CD8-positive, alpha-beta memory T cell (primary cell): ENCODE data around the gene GPRC5B. TPM values are rescaled to one million over a fixed set of nuclear protein-coding genes. Genes with fewer than 3 reads are reported as not detected.
A peak's percentile ranks its signal among the peaks of the same experiment; 100 is the strongest.

ENCODE experiments used
- CTCF ChIA-PET: fragments of 350-600 bp; sonication (Branson Sonifier 250); formaldehyde crosslinking; loops from one replicate; lab custom pipeline; 2021; ENCODE audit warnings: antibody characterized with exemption; lab: Charles Lee
- POLR2A ChIA-PET: fragments of 350-600 bp; sonication (Branson Sonifier 250); formaldehyde crosslinking; loops from one replicate; lab custom pipeline; 2021; ENCODE audit warnings: antibody characterized with exemption; lab: Charles Lee
- DNase-seq, 5 donors: peaks; one replicate each; pipeline versions ENCODE4 v3.0.0 to v3.0.0-alpha.2; 2020 to 2022; ENCODE audit warnings: mixed read lengths in 1 of 5
- H3K27ac ChIP-seq: one replicate; pipeline ENCODE4 v1.7.0; 2013; ENCODE audit warnings: low read depth, mild to moderate bottlenecking, low read length, moderate library complexity
- H3K27me3 ChIP-seq: 2 replicates; pipeline ENCODE4 v1.7.0; 2013; ENCODE audit warnings: low read length, mild to moderate bottlenecking; ENCODE audit not compliant: insufficient read depth, poor library complexity, severe bottlenecking
- H3K36me3 ChIP-seq: 2 replicates; pipeline ENCODE4 v1.7.0; 2013; ENCODE audit warnings: mild to moderate bottlenecking, low read length, moderate library complexity; ENCODE audit not compliant: insufficient read depth
- H3K4me1 ChIP-seq: 2 replicates; pipeline ENCODE4 v1.7.0; 2013; ENCODE audit warnings: mild to moderate bottlenecking, low read length, moderate library complexity; ENCODE audit not compliant: insufficient read depth
- H3K4me3 ChIP-seq: 2 replicates; pipeline ENCODE4 v1.7.0; 2013; ENCODE audit warnings: mild to moderate bottlenecking, low read length
- H3K9me3 ChIP-seq: 2 replicates; pipeline ENCODE4 v1.7.0; 2013; ENCODE audit warnings: mild to moderate bottlenecking, low read length
- H3K27ac Mint-ChIP-seq, 8 donors: one replicate each; pipeline ENCODE4 v1.8.0; 2020 to 2021; ENCODE audit warnings: mixed read lengths in 8 of 8, mild to moderate bottlenecking in 6 of 8, inconsistent platforms in 3 of 8, moderate library complexity in 3 of 8
- H3K27me3 Mint-ChIP-seq, 2 donors: one replicate each; pipeline ENCODE4 v1.8.0; 2020 to 2021; ENCODE audit warnings: mixed read lengths in 2 of 2, mild to moderate bottlenecking in 1 of 2, moderate library complexity in 1 of 2
- H3K36me3 Mint-ChIP-seq, 3 donors: one replicate each; pipeline ENCODE4 v1.8.0; 2020 to 2021; ENCODE audit warnings: mixed read lengths in 3 of 3, inconsistent platforms in 1 of 3, mild to moderate bottlenecking in 1 of 3
- H3K4me1 Mint-ChIP-seq, 3 donors: one replicate each; pipeline ENCODE4 v1.8.0; 2020 to 2021; ENCODE audit warnings: mixed read lengths in 3 of 3, inconsistent platforms in 1 of 3, mild to moderate bottlenecking in 1 of 3
- H3K4me3 Mint-ChIP-seq, 7 donors: one replicate each; pipeline ENCODE4 v1.8.0; 2020 to 2021; ENCODE audit warnings: mixed read lengths in 7 of 7, mild to moderate bottlenecking in 6 of 7, moderate library complexity in 4 of 7, inconsistent platforms in 2 of 7
- H3K9me3 Mint-ChIP-seq, 5 donors: one replicate each; pipeline ENCODE4 v1.8.0; 2020 to 2022; ENCODE audit warnings: mixed read lengths in 5 of 5, mild to moderate bottlenecking in 3 of 5, moderate library complexity in 2 of 5, inconsistent platforms in 1 of 5
- polyA plus RNA-seq: library from polyadenylated mRNA; unstranded; fragments of 300-500 nt; fragmentation: Illumina TruSeq; gene quantifications from one replicate; pipeline ENCODE4 v1.2.3, GENCODE V29; 2021
- total RNA-seq, 2 experiments: library from RNA; stranded (reverse); gene quantifications; one replicate each; pipeline ENCODE4 v1.2.3, GENCODE V29; 2021

Gene GPRC5B
- total and polyA plus RNA-seq, 3 experiments from 2014 or later: 0.11 to 0.29 TPM; not detected in 1

GRCh38 chr16:19809693-19810092, 75.0 kb downstream of the GPRC5B start:
- DNase-seq: no peak
- Mint-ChIP-seq H3K27ac (no peak overlapping the region), H3K4me3 (no peak overlapping the region), H3K4me1 (peaks cover 6 to 8% (median 7%) of the 10 kb centered on the region in 3 donors), H3K27me3 (peaks cover 3 to 5% of the 10 kb centered on the region in 2 donors), H3K36me3 (peaks cover 0 to 3% (median 0%) of the 10 kb centered on the region in 3 donors), H3K9me3 (peaks cover 3 to 11% (median 10%) of the 10 kb centered on the region in 5 donors)
- Histone ChIP-seq H3K27ac (no peak overlapping the region), H3K4me3 (no peak overlapping the region), H3K9me3 (peaks cover 7% of the 10 kb centered on the region), H3K4me1 (peaks cover 8% of the 10 kb centered on the region), H3K27me3 (no peaks in the 10 kb centered on the region), H3K36me3 (no peaks in the 10 kb centered on the region)
- CTCF ChIA-PET: no interaction called here
- POLR2A ChIA-PET: no interaction called here

GRCh38 chr16:19809121-19809635, 75.5 kb downstream of the GPRC5B start:
- POLR2A ChIA-PET: no interaction called here
- CTCF ChIA-PET: no interaction called here
- no peak overlapping the region for H3K27ac Mint-ChIP-seq
- H3K36me3 Mint-ChIP-seq: peaks cover 0 to 3% (median 0%) of the 10 kb centered on the region in 3 donors
- Histone ChIP-seq H3K27ac (no peak overlapping the region), H3K4me1 (peaks cover 13% of the 10 kb centered on the region), H3K9me3 (peaks cover 7% of the 10 kb centered on the region), H3K36me3 (no peaks in the 10 kb centered on the region), H3K27me3 (no peaks in the 10 kb centered on the region), H3K4me3 (no peak overlapping the region)
- peaks cover 3 to 5% of the 10 kb centered on the region in 2 donors for H3K27me3 Mint-ChIP-seq
- peaks cover 3 to 11% (median 10%) of the 10 kb centered on the region in 5 donors for H3K9me3 Mint-ChIP-seq
- H3K4me1 Mint-ChIP-seq: peaks cover 10 to 12% (median 11%) of the 10 kb centered on the region in 3 donors
- H3K4me3 Mint-ChIP-seq: no peak overlapping the region
- DNase-seq: no peak

GRCh38 chr16:19808061-19808641, 76.5 kb downstream of the GPRC5B start:
- H3K9me3 ChIP-seq: peaks cover 5% of the 10 kb centered on the region
- H3K36me3 Mint-ChIP-seq: peaks cover 0 to 3% (median 0%) of the 10 kb centered on the region in 3 donors
- ChIA-PET CTCF (interaction anchor here (0.6 kb wide), 1 partner anchor 11 kb away, joined by 3 read pairs; no protein-coding TSS in a partner anchor), POLR2A (no interaction called here)
- no peak overlapping the region for H3K27ac ChIP-seq
- no peak overlapping the region for H3K4me3 Mint-ChIP-seq
- H3K4me1 ChIP-seq: peaks cover 14% of the 10 kb centered on the region
- peak overlapping the region in 1 of 8 donors; percentile 6 for H3K27ac Mint-ChIP-seq
- H3K27me3 ChIP-seq: no peaks in the 10 kb centered on the region
- H3K4me3 ChIP-seq: no peak overlapping the region
- H3K27me3 Mint-ChIP-seq: peaks cover 3% of the 10 kb centered on the region in 2 donors
- DNase-seq: no peak
- peaks cover 3 to 10% (median 8%) of the 10 kb centered on the region in 5 donors for H3K9me3 Mint-ChIP-seq
- H3K36me3 ChIP-seq: no peaks in the 10 kb centered on the region
- peaks cover 10 to 15% (median 12%) of the 10 kb centered on the region in 3 donors for H3K4me1 Mint-ChIP-seq

Other genes with a start within 250 kb of the GPRC5B start
- gene KNOP1, start 166.6 kb downstream of the GPRC5B start, total RNA-seq: 10 to 100 TPM; 30.7 to 32.3 TPM
- gene KNOP1, start 166.6 kb downstream of the GPRC5B start, polyA plus RNA-seq: 11.0 TPM
- gene IQCK, start 166.6 kb downstream of the GPRC5B start, total RNA-seq: 1 to 10 TPM; 2.6 to 3.8 TPM
- 1.9 TPM for gene IQCK, start 166.6 kb downstream of the GPRC5B start, polyA plus RNA-seq
- gene GPR139, start 189.0 kb upstream of the GPRC5B start, total RNA-seq: not detected
- not detected for gene GPR139, start 189.0 kb upstream of the GPRC5B start, polyA plus RNA-seq